Loucy (cell line): ENCODE data around the gene ZNF385B.

Experiments used
- H2AFZ ChIP-seq: fragments of 200-600 bp; sonication (generic); 2 replicates; pipeline ENCODE4 v1.6.0; 2016; ENCODE audit warnings: antibody characterized with exemption, mild to moderate bottlenecking, low read length, moderate library complexity
- H3F3A ChIP-seq: fragments of 200-600 bp; 2 replicates; pipeline ENCODE4 v1.6.0; 2016; ENCODE audit warnings: antibody characterized with exemption, low read depth, mild to moderate bottlenecking
- H3K27me3 ChIP-seq: fragments of 200-600 bp; sonication (generic); 2 replicates; pipeline ENCODE4 v1.6.1; 2014; ENCODE audit warnings: low read length, mild to moderate bottlenecking; ENCODE audit not compliant: insufficient read depth, poor library complexity, severe bottlenecking
- H3K36me3 ChIP-seq: fragments of 200-600 bp; sonication (generic); 2 replicates; pipeline ENCODE4 v1.6.1; 2016; ENCODE audit warnings: low read length; ENCODE audit not compliant: insufficient read depth
- H3K4me1 ChIP-seq: fragments of 200-600 bp; sonication (generic); 2 replicates; pipeline ENCODE4 v1.5.1; 2014; ENCODE audit warnings: low read length, mild to moderate bottlenecking; ENCODE audit not compliant: insufficient read depth, poor library complexity, severe bottlenecking
- H3K4me2 ChIP-seq: fragments of 200-600 bp; sonication (generic); 2 replicates; pipeline ENCODE4 v1.6.0; 2014; ENCODE audit warnings: antibody characterized with exemption, low read length, low read depth, mild to moderate bottlenecking; ENCODE audit not compliant: poor library complexity, severe bottlenecking
- H3K4me3 ChIP-seq: fragments of 200-600 bp; sonication (generic); 2 replicates; pipeline ENCODE4 v1.5.1; 2014; ENCODE audit warnings: low read length, mild to moderate bottlenecking, mixed read lengths; ENCODE audit not compliant: poor library complexity, severe bottlenecking
- H3K79me2 ChIP-seq: fragments of 200-600 bp; sonication (generic); 2 replicates; pipeline ENCODE4 v1.6.1; 2014; ENCODE audit warnings: low read length; ENCODE audit not compliant: insufficient read depth
- H3K9ac ChIP-seq: fragments of 200-600 bp; sonication (generic); 2 replicates; pipeline ENCODE4 v1.6.0; 2014; ENCODE audit warnings: mild to moderate bottlenecking, low read depth, low read length, moderate library complexity; ENCODE audit not compliant: poor library complexity, severe bottlenecking
- H3K9me2 ChIP-seq: fragments of 200-600 bp; sonication (generic); replicated peaks from 2 replicates; pipeline ENCODE4 v1.6.1; 2016; ENCODE audit warnings: low read depth, low read length, mixed read lengths
- H3K9me3 ChIP-seq: fragments of 200-600 bp; sonication (generic); 2 replicates; pipeline ENCODE4 v1.6.1; 2014; ENCODE audit warnings: mild to moderate bottlenecking, antibody characterized with exemption, low read length, low read depth; ENCODE audit not compliant: insufficient read depth
- H4K20me1 ChIP-seq: fragments of 200-600 bp; sonication (generic); 2 replicates; pipeline ENCODE4 v1.6.0; 2014; ENCODE audit warnings: antibody characterized with exemption, low read length, mild to moderate bottlenecking; ENCODE audit not compliant: insufficient read depth, poor library complexity, severe bottlenecking
- EZH2phosphoT487 ChIP-seq: fragments of 200-600 bp; IDR thresholded peaks from 2 replicates; pipeline ENCODE4 v1.6.1; 2018; ENCODE audit warnings: antibody characterized with exemption, mild to moderate bottlenecking, moderate library complexity, borderline replicate concordance
- TF ChIP-seq, protein P1 (sequence below): fragments of 200-600 bp; sonication (generic); conservative IDR thresholded peaks from 2 replicates; pipeline ENCODE4 v1.5.1; 2014; ENCODE audit warnings: mild to moderate bottlenecking, antibody characterized with exemption, low read length

ZNF385B gene

DNA sequence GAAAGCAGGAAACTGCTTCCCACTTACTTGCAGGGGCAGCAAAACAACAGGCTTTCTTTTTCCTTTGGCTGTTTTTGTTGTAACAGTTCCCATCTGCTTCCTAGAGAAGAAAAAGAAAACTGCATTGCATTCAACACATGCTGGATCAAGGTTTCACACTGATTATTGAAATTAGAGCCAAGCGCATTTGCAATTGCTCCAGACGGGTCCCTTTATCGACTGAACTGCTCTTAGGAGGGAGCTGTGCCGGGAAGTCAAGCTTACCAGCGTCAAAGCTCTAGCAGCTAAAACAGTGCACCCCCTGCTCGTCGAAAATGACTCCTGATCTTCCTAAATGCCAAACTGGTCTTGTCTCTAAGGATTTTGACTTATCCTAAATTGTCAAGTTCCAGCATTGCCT, 432.8 kb downstream of the ZNF385B start:
- Histone ChIP-seq H3K9me3 (no peaks in the 10 kb centered on the region), H3K4me3 (no peak overlapping the region), H3K4me2 (no peak overlapping the region), H4K20me1 (no peaks in the 10 kb centered on the region), H3K36me3 (no peaks in the 10 kb centered on the region), H3K9me2 (no peaks in the 10 kb centered on the region), H3K9ac (no peak overlapping the region), H3K4me1 (peaks cover under 1% of the 10 kb centered on the region), H3K79me2 (no peaks in the 10 kb centered on the region), H2AFZ (no peak overlapping the region), H3K27me3 (no peaks in the 10 kb centered on the region), H3F3A (no peaks in the 10 kb centered on the region)
- TF ChIP-seq, protein P1, sequence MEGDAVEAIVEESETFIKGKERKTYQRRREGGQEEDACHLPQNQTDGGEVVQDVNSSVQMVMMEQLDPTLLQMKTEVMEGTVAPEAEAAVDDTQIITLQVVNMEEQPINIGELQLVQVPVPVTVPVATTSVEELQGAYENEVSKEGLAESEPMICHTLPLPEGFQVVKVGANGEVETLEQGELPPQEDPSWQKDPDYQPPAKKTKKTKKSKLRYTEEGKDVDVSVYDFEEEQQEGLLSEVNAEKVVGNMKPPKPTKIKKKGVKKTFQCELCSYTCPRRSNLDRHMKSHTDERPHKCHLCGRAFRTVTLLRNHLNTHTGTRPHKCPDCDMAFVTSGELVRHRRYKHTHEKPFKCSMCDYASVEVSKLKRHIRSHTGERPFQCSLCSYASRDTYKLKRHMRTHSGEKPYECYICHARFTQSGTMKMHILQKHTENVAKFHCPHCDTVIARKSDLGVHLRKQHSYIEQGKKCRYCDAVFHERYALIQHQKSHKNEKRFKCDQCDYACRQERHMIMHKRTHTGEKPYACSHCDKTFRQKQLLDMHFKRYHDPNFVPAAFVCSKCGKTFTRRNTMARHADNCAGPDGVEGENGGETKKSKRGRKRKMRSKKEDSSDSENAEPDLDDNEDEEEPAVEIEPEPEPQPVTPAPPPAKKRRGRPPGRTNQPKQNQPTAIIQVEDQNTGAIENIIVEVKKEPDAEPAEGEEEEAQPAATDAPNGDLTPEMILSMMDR: no peak
- no peak for TF ChIP-seq EZH2phosphoT487

DNA sequence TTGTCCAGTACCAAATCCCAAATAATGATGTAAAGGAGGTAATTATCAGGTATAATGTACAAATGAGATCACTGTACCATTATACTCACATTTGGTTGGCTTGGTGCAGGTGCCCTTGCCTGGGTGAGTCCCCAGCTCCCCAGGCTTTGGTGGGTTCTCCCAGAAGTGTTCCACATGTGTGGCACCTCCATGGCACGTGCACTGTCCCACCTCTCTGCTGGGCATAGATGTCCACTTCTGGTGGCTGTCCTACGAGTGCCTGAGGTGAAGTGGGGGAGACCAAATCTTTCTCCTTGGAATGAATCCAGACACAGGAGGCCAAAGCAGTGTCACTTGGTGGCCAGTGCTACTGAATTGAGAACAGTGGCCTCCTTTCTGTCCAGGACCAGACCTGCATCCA, 434.3 kb downstream of the ZNF385B start:
- no peaks in the 10 kb centered on the region for H3K36me3 ChIP-seq
- no peak overlapping the region for H3K9ac ChIP-seq
- H4K20me1 ChIP-seq: no peaks in the 10 kb centered on the region
- H3K4me1 ChIP-seq: peaks cover 14% of the 10 kb centered on the region
- H3K4me2 ChIP-seq: no peak overlapping the region
- no peaks in the 10 kb centered on the region for H3K79me2 ChIP-seq
- H3K9me3 ChIP-seq: no peaks in the 10 kb centered on the region
- no peaks in the 10 kb centered on the region for H3K9me2 ChIP-seq
- H3K4me3 ChIP-seq: no peak overlapping the region
- no peak overlapping the region for H2AFZ ChIP-seq
- H3F3A ChIP-seq: no peaks in the 10 kb centered on the region
- TF ChIP-seq, protein P1: no peak
- TF ChIP-seq EZH2phosphoT487: no peak
- H3K27me3 ChIP-seq: no peaks in the 10 kb centered on the region

DNA sequence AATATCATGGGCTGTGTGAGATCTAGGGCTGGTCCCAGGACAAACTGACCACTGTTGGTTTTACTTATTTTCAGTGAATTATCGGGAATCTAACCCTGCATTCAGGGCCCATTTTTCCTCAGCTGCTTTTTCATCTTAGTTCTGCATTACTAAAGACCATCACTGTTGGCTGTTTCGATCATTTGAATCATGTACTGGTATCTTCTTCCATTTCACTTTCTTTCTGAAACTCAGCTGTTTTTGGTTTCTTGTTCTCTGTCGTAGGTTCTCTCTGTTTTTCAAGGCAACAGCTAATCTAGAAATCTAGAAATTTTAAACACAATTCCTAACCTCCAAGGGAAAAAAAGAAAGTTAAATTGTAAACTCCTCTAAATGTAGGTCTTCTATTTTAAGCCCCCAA, 436.8 kb downstream of the ZNF385B start:
- Histone ChIP-seq H3K9me3 (no peaks in the 10 kb centered on the region), H2AFZ (peak overlapping the region; percentile 46; the same call in 1 of the 2 replicates), H3F3A (no peaks in the 10 kb centered on the region), H3K79me2 (no peaks in the 10 kb centered on the region), H3K4me1 (peaks cover 15% of the 10 kb centered on the region), H3K9ac (no peak overlapping the region), H3K4me3 (no peak overlapping the region), H3K27me3 (no peaks in the 10 kb centered on the region), H3K9me2 (no peaks in the 10 kb centered on the region), H3K4me2 (no peak overlapping the region), H4K20me1 (no peaks in the 10 kb centered on the region), H3K36me3 (no peaks in the 10 kb centered on the region)
- TF ChIP-seq, protein P1: no peak
- TF ChIP-seq EZH2phosphoT487: no peak
